HEK293T (cell line): ENCODE results near the gene TUBB4B.
"Not testable (repeated sequence)": the region's sequence is repeated elsewhere in the genome, so short reads cannot be mapped to it uniquely, and the experiment has no call there.

Experiments used
- CTCF ChIA-PET: fragments of 350-600 bp; formaldehyde crosslinking; extraction: SDS; loops from one replicate; lab custom pipeline; 2021; ENCODE audit warnings: antibody characterized with exemption, inconsistent platforms; lab: Yijun Ruan, JAX
- POLR2A ChIA-PET: fragments of 350-600 bp; formaldehyde crosslinking; extraction: SDS; loops from one replicate; lab custom pipeline; 2020; ENCODE audit warnings: antibody characterized with exemption, inconsistent platforms; lab: Yijun Ruan, JAX
- DNase-seq: peaks from one replicate; pipeline ENCODE4 v3.0.0; 2012; ENCODE audit warnings: mixed read lengths; ENCODE audit errors: extremely low spot score
- ARNT ChIP-seq: fragments of 450-650 bp; IDR thresholded peaks from 2 replicates; pipeline ENCODE4 v1.6.1; 2017; ENCODE audit warnings: mild to moderate bottlenecking
- BHLHE40 ChIP-seq: fragments of 450-650 bp; IDR thresholded peaks from 2 replicates; pipeline ENCODE4 v1.6.1; 2016; ENCODE audit warnings: mild to moderate bottlenecking, moderate library complexity, borderline replicate concordance
- CTBP1 ChIP-seq: fragments of 450-650 bp; IDR thresholded peaks from 2 replicates; pipeline ENCODE4 v1.6.1; 2016; ENCODE audit warnings: borderline replicate concordance
- ELF4 ChIP-seq: fragments of 450-650 bp; IDR thresholded peaks from 2 replicates; pipeline ENCODE4 v1.6.1; 2017; ENCODE audit warnings: antibody characterized with exemption
- FOXA1 ChIP-seq: fragments of 450-650 bp; IDR thresholded peaks from 2 replicates; pipeline ENCODE4 v1.6.1; 2016; ENCODE audit warnings: mild to moderate bottlenecking
- FOXK2 ChIP-seq: fragments of 450-650 bp; IDR thresholded peaks from 2 replicates; pipeline ENCODE4 v1.6.1; 2016; ENCODE audit warnings: mild to moderate bottlenecking
- FOXM1 ChIP-seq: fragments of 450-650 bp; IDR thresholded peaks from 2 replicates; pipeline ENCODE4 v1.6.1; 2017; ENCODE audit warnings: mild to moderate bottlenecking, borderline replicate concordance
- HDGF ChIP-seq: fragments of 450-650 bp; IDR thresholded peaks from 2 replicates; pipeline ENCODE4 v1.6.1; 2017; ENCODE audit warnings: antibody characterized with exemption, borderline replicate concordance
- L3MBTL2 ChIP-seq: fragments of 450-650 bp; conservative IDR thresholded peaks from 2 replicates; pipeline ENCODE4 v1.6.1; 2016; ENCODE audit warnings: mild to moderate bottlenecking
- LEF1 ChIP-seq: fragments of 450-650 bp; IDR thresholded peaks from 2 replicates; pipeline ENCODE4 v1.6.1; 2017; ENCODE audit warnings: mild to moderate bottlenecking, borderline replicate concordance
- NFRKB ChIP-seq: fragments of 450-650 bp; IDR thresholded peaks from 2 replicates; pipeline ENCODE4 v1.6.1; 2016; ENCODE audit warnings: mild to moderate bottlenecking, moderate library complexity
- PKNOX1 ChIP-seq: fragments of 450-650 bp; IDR thresholded peaks from 2 replicates; pipeline ENCODE4 v1.6.1; 2016
- SP1 ChIP-seq: fragments of 450-650 bp; IDR thresholded peaks from 2 replicates; pipeline ENCODE4 v1.6.1; 2017
- SUZ12 ChIP-seq: fragments of 450-650 bp; IDR thresholded peaks from 2 replicates; pipeline ENCODE4 v1.6.1; 2016; ENCODE audit warnings: mild to moderate bottlenecking
- TARDBP ChIP-seq: fragments of 450-650 bp; IDR thresholded peaks from 2 replicates; pipeline ENCODE4 v1.6.1; 2016
- ZNF384 ChIP-seq: fragments of 450-650 bp; IDR thresholded peaks from 2 replicates; pipeline ENCODE4 v1.6.1; 2016

The TUBB4B gene

GRCh38 chr9:137242269-137243203, 1.4 kb downstream of the TUBB4B start:
- POLR2A ChIA-PET, result interaction anchor here (0.7 to 4.4 kb wide), 7 partner anchors 11 to 196 kb away, joined by 3 to 44 read pairs (median 4); partner anchors contain the start of genes ANAPC2, NELFB, RNF208 and SSNA1
- no peak for DNase-seq
- no peak for TF ChIP-seq ELF4
- TF ChIP-seq FOXM1, result no peak
- no peak for TF ChIP-seq BHLHE40
- no peak for TF ChIP-seq L3MBTL2
- no peak for TF ChIP-seq PKNOX1
- no peak for TF ChIP-seq ARNT
- TF ChIP-seq LEF1, result no peak
- no peak for TF ChIP-seq CTBP1
- no peak for TF ChIP-seq HDGF
- no peak for TF ChIP-seq FOXA1
- no peak for TF ChIP-seq SUZ12
- no peak for TF ChIP-seq NFRKB
- no peak for TF ChIP-seq ZNF384
- no peak for TF ChIP-seq SP1
- no peak for TF ChIP-seq FOXK2
- no peak for TF ChIP-seq TARDBP
- CTCF ChIA-PET, result no interaction called here

- POLR2A ChIA-PET, result interaction anchor here (1.2 to 4.4 kb wide), 3 partner anchors 11 to 45 kb away, joined by 3 to 44 read pairs (median 7); partner anchors contain the start of genes NELFB and RNF208
- DNase-seq, CTCF ChIA-PET: not testable (repeated sequence)
Measured at GRCh38 chr9:137243266-137243625, 2.2 kb downstream of the TUBB4B start.

GRCh38 chr9:137243626-137244485, 2.8 kb downstream of the TUBB4B start:
- DNase-seq, result no peak
- ChIA-PET CTCF (no interaction called here), POLR2A (interaction anchor here (2.1 to 4.4 kb wide), 2 partner anchors 10 to 21 kb away, joined by 7 to 44 read pairs; partner anchors contain the start of genes NELFB and RNF208)
- 0 out of 2 replicates have a peak, but pooled peaks have one; percentile 11 for TF ChIP-seq ELF4
- TF ChIP-seq SP1, result no peak

GRCh38 chr9:137244486-137245449, 3.7 kb downstream of the TUBB4B start:
- POLR2A ChIA-PET, result interaction anchor here (0.7 to 4.4 kb wide), 2 partner anchors 9 to 20 kb away, joined by 3 to 44 read pairs; partner anchors contain the start of gene NELFB
- TF ChIP-seq ZNF384 (no peak), NFRKB (no peak), FOXK2 (no peak), SUZ12 (no peak), ELF4 (no peak), BHLHE40 (no peak), L3MBTL2 (no peak), FOXM1 (no peak)
- CTCF ChIA-PET, result no interaction called here
- DNase-seq, result no peak

- CTCF ChIA-PET, result no interaction called here
- TF ChIP-seq PKNOX1, result no peak
- no peak for TF ChIP-seq ELF4
- no peak for TF ChIP-seq TARDBP
- no peak for TF ChIP-seq L3MBTL2
- no peak for TF ChIP-seq FOXM1
- TF ChIP-seq SUZ12, result no peak
- no peak for TF ChIP-seq LEF1
- no peak for TF ChIP-seq NFRKB
- no peak for TF ChIP-seq ARNT
- TF ChIP-seq HDGF, result no peak
- DNase-seq, result no peak
- POLR2A ChIA-PET, result interaction anchor here (4.4 kb wide), 1 partner anchor 8 kb away, joined by 44 read pairs; the partner anchor contains the start of gene NELFB
Measured at GRCh38 chr9:137245450-137246421, 4.6 kb downstream of the TUBB4B start.
